DOHH2 (cell line): Measurements from ENCODE around the gene POLR2A.

Experiments
- EZH2phosphoT487 ChIP-seq: fragments of 200-600 bp; sonication (generic); IDR thresholded peaks from 2 replicates; pipeline ENCODE4 v1.6.1; 2017; ENCODE audit warnings: borderline replicate concordance, mild to moderate bottlenecking, antibody characterized with exemption, low read length, moderate library complexity, mixed read lengths
- TF ChIP-seq, protein P1 (sequence below): fragments of 200-600 bp; sonication (generic); IDR thresholded peaks from one replicate; pipeline ENCODE4 v1.5.1; 2014; ENCODE audit warnings: antibody characterized with exemption, mild to moderate bottlenecking, low read depth, low read length; ENCODE audit not compliant: poor library complexity, severe bottlenecking

DNA sequence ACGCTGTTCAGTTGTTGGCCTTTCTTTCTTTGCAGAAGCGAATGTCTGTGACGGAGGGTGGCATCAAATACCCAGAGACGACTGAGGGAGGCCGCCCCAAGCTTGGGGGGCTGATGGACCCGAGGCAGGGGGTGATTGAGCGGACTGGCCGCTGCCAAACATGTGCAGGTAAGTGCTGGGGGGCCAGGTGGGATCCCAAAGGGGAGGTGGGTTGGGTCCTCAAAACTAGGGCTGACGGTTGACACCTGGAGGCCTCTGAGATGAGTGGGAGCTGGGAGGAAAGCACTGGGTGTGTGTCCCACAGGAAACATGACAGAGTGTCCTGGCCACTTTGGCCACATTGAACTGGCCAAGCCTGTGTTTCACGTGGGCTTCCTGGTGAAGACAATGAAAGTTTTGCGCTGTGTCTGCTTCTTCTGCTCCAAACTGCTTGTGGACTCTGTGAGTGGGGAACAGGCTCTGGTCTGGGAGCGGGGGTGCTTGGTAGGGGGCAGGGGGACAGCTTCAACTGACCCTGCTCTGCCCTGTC is 11.8 kb downstream of the POLR2A start:
- TF ChIP-seq, protein P1, sequence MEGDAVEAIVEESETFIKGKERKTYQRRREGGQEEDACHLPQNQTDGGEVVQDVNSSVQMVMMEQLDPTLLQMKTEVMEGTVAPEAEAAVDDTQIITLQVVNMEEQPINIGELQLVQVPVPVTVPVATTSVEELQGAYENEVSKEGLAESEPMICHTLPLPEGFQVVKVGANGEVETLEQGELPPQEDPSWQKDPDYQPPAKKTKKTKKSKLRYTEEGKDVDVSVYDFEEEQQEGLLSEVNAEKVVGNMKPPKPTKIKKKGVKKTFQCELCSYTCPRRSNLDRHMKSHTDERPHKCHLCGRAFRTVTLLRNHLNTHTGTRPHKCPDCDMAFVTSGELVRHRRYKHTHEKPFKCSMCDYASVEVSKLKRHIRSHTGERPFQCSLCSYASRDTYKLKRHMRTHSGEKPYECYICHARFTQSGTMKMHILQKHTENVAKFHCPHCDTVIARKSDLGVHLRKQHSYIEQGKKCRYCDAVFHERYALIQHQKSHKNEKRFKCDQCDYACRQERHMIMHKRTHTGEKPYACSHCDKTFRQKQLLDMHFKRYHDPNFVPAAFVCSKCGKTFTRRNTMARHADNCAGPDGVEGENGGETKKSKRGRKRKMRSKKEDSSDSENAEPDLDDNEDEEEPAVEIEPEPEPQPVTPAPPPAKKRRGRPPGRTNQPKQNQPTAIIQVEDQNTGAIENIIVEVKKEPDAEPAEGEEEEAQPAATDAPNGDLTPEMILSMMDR, result no peak
- no peak for TF ChIP-seq EZH2phosphoT487
